Muscle of leg (tissue), 11 donors: Measurements from ENCODE around the gene OR7C1. TPM values are rescaled to one million over a fixed set of nuclear protein-coding genes. Genes with fewer than 3 reads are reported as not detected.
"Not testable (repeated sequence)": the region's sequence is repeated elsewhere in the genome, so short reads cannot be mapped to it uniquely, and the experiment has no call there.

ENCODE experiments used
- DNase-seq: peaks from one replicate; pipeline ENCODE4 v3.0.0; 2013
- H3K27ac ChIP-seq: one replicate; pipeline ENCODE4 v1.5.1; 2013; ENCODE audit warnings: mild to moderate bottlenecking, low read length, control low read depth
- H3K27me3 ChIP-seq: one replicate; pipeline ENCODE4 v1.6.1; 2013; ENCODE audit warnings: low read length; ENCODE audit not compliant: control insufficient read depth, insufficient read depth
- H3K36me3 ChIP-seq: one replicate; pipeline ENCODE4 v1.6.1; 2013; ENCODE audit warnings: low read length; ENCODE audit not compliant: control insufficient read depth, insufficient read depth
- H3K4me1 ChIP-seq: one replicate; pipeline ENCODE4 v1.6.1; 2013; ENCODE audit warnings: low read length; ENCODE audit not compliant: control insufficient read depth, insufficient read depth
- H3K4me3 ChIP-seq: one replicate; pipeline ENCODE4 v1.5.1; 2013; ENCODE audit warnings: low read length, control low read depth
- H3K9me3 ChIP-seq: replicated peaks from 2 replicates; pipeline ENCODE4 v1.6.1; 2013; ENCODE audit warnings: low read depth, low read length; ENCODE audit not compliant: control insufficient read depth
- WGBS: methylation state at CpG from one replicate; pipeline ENCODE4 v1.1.5; 2013; ENCODE audit warnings: missing lambda C conversion rate; ENCODE audit not compliant: insufficient coverage; 5-methylcytosine and 5-hydroxymethylcytosine counted together
- polyA plus RNA-seq, 8 donors: library from polyadenylated mRNA; unstranded; fragments of 120-200 nt; gene quantifications; one replicate each; pipeline versions ENCODE4 v1.2.1 to v1.2.3, GENCODE V29; 2013; ENCODE audit warnings: inconsistent platforms in 1 of 8, low replicate concordance in 1 of 8; ENCODE audit not compliant: insufficient read length in 8 of 8, insufficient read depth in 1 of 8
- total RNA-seq: library from RNA; stranded (reverse); fragments of 120-200 nt; gene quantifications from one replicate; pipeline ENCODE4 v1.2.4, GENCODE V29; 2013

The OR7C1 gene
- total and polyA plus RNA-seq, 9 donors: 0.04 to 0.29 (median 0.15) TPM

DNA sequence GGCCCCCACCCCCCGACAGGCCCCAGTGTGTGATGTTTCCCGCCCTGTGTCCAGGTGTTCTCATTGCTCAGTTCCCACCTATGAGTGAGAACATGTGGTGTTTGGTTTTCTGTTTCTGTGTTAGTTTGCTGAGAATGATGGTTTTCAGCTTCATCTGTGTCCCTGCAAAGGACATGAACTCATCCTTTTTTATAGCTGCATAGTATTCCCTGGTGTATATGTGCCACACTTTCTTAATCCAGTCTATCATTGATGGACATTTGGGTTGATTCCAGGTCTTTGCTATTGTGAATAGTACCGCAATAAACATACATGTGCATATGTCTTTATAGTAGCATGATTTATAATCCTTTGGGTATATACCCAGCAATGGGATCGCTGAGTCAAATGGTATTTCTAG lies 57.3 kb downstream of the OR7C1 start:
- H3K4me1 ChIP-seq: peaks cover 13% of the 10 kb centered on the region
- no CpG with 5 or more reads among the region's 4 CpGs for WGBS
- not testable (repeated sequence) for H3K27me3 ChIP-seq, DNase-seq, H3K9me3 ChIP-seq, H3K27ac ChIP-seq, H3K4me3 ChIP-seq, H3K36me3 ChIP-seq

DNA sequence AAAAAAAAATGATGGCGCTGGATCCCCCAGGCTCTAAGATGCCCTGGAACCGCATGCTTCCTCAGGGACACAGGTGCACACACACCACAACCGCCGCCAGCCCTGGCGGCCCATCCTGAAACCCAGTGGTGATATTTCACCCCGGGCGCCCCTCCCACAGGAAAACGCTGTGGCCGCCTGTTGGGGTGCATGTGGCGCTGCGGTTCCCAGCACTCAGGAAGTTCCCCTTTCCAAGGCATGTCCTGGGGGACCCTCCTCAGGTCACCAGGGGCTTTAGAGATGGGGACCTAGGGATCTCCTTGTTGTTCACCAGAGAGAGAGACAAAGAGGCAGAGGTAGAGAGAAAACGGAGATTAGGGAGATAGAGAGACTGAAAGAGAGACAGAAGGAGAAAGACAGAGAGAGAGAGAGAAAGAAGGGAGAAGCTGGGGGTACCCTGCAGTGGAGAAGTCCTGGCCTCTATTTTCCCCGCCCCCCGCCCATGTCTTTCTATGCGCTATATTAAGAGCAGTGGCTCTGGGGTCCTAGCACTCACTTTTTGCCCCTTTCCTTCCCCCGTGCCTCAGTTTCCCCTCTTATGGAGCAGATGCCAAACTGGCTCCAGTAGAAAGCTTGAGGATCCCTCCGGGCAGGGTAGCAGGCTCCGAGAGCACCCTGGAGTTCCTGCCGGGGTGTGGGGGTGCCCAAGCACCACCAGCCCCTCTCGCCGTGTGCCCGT lies 59.0 kb downstream of the OR7C1 start:
- Histone ChIP-seq H3K4me1 (peaks cover 13% of the 10 kb centered on the region), H3K27me3 (peaks cover 10% of the 10 kb centered on the region), H3K36me3 (no peaks in the 10 kb centered on the region), H3K9me3 (no peaks in the 10 kb centered on the region), H3K4me3 (peak overlapping the region; percentile 36), H3K27ac (no peak overlapping the region)
- no peak for DNase-seq
- 2% methylated on average over 12 of the region's 22 CpGs for WGBS

DNA sequence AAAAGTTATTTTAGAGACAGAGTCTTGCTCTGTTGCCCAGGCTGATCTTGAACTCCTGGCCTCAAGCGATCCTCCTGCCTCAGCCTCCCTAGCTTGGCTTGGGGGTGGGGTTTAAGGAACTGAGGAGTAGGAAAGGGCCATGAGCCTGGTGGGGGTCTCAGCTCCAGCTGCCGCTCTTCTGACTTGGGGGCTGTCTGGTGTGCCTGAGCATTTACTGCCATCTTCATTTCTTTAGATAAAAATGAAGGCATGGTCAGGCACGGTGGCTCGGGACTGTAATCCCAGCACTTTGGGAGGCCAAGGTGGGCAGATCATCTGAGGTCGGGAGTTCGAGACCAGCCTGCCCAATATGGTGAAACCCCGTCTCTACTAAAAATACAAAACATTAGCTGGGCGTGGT lies 59.7 kb downstream of the OR7C1 start:
- 80% methylated on average over 1 of the region's 8 CpGs for WGBS
- not testable (repeated sequence) for H3K36me3 ChIP-seq, DNase-seq, H3K4me3 ChIP-seq, H3K27me3 ChIP-seq, H3K27ac ChIP-seq, H3K9me3 ChIP-seq
- H3K4me1 ChIP-seq: peaks cover 13% of the 10 kb centered on the region

DNA sequence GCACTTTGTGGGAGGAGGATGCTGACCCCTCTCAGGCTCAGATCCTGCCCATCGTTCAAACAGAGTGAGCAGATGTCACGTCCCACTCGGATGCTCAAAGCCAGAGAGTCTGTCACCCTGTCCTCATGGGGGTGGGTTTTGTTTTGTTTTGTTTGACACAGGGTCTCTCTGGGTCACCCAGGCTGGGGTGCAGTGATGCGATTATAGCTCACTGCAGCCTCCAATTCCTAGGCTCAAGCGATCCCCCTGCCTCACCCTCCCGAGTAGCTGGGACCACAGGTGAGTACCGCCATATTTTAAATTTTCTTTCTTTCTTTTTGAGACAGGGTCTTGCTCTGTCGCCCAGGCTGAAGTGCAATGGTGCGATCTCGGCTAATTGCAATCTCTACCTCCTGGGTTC lies 60.6 kb downstream of the OR7C1 start:
- 89% methylated on average over 5 of the region's 10 CpGs for WGBS
- peaks cover 12% of the 10 kb centered on the region for H3K4me1 ChIP-seq
- H3K36me3 ChIP-seq: no peaks in the 10 kb centered on the region
- H3K27me3 ChIP-seq: peaks cover 10% of the 10 kb centered on the region
- no peak overlapping the region for H3K4me3 ChIP-seq
- DNase-seq: no peak
- no peak overlapping the region for H3K27ac ChIP-seq
- H3K9me3 ChIP-seq: no peaks in the 10 kb centered on the region

DNA sequence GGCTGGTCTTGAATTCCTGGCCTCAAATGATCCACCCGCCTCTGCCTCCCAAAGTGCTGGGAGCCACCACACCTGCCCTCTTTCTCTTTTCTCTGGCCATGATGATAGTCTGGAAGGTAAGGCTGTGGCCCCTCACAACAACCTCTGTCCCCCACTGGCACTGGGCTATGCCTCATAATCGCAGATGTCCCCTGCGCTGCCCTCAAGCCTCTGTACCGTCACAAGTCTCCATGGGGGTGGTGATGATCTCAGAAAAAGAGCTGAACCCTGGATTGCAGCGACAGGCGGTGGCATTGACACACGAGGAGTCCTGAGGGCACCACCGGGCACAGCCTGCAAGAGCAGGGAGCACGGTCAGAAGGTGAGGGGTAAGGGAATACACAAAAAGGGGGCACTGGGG lies 61.3 kb downstream of the OR7C1 start:
- peaks cover 11% of the 10 kb centered on the region for H3K4me1 ChIP-seq
- not testable (repeated sequence) for H3K9me3 ChIP-seq, H3K36me3 ChIP-seq, DNase-seq, H3K27ac ChIP-seq, H3K27me3 ChIP-seq, H3K4me3 ChIP-seq
- 70% methylated on average over 4 of the region's 9 CpGs for WGBS

DNA sequence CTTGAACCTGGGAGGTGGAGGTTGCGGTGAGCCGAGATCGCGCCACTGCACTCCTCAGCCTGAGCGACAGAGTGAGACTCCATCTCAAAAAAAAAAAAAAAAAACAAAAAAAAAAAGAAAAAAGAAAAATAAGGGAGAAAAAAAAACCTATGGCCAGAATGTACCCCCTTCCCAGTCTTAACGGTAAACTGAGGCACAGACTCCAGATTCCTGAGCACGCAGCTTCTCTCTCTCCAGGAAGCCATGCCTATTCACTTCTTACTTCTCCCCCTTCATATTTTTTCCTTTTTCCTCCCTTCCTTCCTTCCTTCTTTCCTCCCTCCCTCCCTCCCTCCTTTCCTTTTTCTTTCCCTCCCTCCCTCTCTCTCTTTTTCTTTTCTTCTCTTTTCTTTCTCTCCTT lies 62.0 kb downstream of the OR7C1 start:
- no peaks in the 10 kb centered on the region for H3K9me3 ChIP-seq
- no peak overlapping the region for H3K4me3 ChIP-seq
- no peak for DNase-seq
- H3K4me1 ChIP-seq: peaks cover 11% of the 10 kb centered on the region
- peaks cover 10% of the 10 kb centered on the region for H3K27me3 ChIP-seq
- no peak overlapping the region for H3K27ac ChIP-seq
- no peaks in the 10 kb centered on the region for H3K36me3 ChIP-seq
- WGBS: 94% methylated on average over 2 of the region's 7 CpGs

DNA sequence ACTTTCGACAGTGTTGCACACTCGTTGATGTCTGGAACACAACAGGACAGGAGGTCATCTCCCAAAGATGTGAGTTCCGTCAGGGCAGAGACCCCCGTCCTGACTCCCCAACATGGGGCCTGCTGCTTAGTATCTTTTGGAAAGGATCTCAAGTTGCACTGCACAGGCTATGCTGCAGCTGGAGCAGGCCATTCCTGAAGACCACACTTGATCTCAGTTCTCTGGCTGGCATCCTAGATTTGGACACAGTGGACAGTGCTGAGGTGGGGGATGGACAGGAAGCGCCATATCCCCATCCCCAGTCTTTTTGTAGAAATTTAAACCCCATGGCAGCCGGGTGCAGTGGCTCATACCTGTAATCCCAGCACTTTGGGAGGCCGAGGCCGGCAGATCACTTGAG lies 62.5 kb downstream of the OR7C1 start:
- peaks cover 10% of the 10 kb centered on the region for H3K27me3 ChIP-seq
- H3K27ac ChIP-seq: no peak overlapping the region
- H3K4me3 ChIP-seq: no peak overlapping the region
- peaks cover 11% of the 10 kb centered on the region for H3K4me1 ChIP-seq
- DNase-seq: no peak
- no peaks in the 10 kb centered on the region for H3K36me3 ChIP-seq
- no peaks in the 10 kb centered on the region for H3K9me3 ChIP-seq
- WGBS: 89% methylated on average over 6 of the region's 8 CpGs

DNA sequence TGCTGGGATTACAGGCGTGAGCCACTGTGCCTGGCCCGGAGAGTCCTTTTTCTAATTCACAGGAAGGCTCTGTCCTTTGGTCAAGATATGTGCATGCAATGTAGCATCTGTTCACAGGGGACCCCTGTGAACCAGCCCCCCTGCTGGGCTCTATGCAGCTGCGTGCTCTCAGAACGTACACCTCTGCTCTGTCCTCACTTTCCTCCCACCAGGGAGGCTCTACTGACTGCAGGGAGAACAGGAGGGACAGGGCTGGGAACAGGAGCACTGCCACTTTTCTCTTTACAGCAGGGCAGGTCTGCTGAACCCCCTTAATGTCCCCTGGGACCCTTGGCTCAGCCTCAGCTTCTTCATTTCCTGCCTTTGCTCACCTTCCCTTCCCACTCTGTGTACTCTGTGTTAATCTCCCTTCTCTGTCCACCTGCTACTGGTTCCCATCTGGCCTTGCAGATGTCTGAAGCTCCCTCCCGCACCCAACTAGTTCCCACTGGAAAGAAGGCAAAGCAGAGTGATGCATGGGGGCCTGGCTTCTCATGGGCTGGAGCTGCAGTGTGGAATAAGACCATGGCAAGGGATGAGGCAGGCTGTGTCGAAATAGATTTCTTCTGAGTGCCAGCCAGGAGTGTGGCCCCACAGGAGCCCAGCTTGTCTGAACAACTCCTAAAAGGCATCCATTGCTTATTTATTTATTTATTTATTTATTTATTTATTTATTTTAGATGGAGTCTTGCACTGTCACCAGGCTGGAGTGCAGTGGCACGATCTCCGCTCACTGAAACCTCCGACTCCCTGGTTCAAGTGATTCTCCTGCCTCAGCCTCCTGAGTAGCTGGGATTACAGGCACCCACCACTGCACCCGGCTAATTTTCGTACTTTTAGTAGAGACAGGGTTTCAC lies 63.8 kb downstream of the OR7C1 start:
- H3K27ac ChIP-seq: no peak overlapping the region

DNA sequence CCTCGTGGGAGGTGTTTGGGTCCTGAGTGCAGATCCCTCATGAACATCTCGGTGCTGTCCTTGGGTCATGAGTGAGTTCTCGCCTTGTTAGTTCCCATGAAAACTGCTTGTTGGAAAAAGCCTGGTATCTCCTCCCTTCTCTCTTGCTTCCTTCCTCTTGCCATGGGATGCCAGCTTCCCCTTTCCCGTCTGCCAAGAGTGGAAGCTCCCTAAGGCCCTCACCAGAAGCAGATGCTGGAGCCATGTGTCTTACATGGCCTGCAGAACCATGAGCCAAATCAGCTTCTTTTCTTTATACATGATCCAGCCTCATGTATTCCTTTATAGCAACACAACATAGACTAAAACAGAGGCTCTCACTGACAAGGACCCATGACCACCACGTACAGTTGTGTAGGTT lies 64.8 kb downstream of the OR7C1 start:
- no peak for DNase-seq
- Histone ChIP-seq H3K4me3 (no peak overlapping the region), H3K4me1 (no peaks in the 10 kb centered on the region), H3K36me3 (no peaks in the 10 kb centered on the region), H3K27me3 (no peaks in the 10 kb centered on the region), H3K27ac (no peak overlapping the region), H3K9me3 (no peaks in the 10 kb centered on the region)
- WGBS: 75% methylated on average over 4 of the region's 5 CpGs

More for the DNA sequence above, 63.8 kb downstream of the OR7C1 start:
- peaks cover under 1% of the 10 kb centered on the region for H3K4me1 ChIP-seq
- H3K9me3 ChIP-seq: no peaks in the 10 kb centered on the region
- no peaks in the 10 kb centered on the region for H3K36me3 ChIP-seq
- peaks cover 6% of the 10 kb centered on the region for H3K27me3 ChIP-seq
- H3K4me3 ChIP-seq: no peak overlapping the region
- no peak for DNase-seq
- 93% methylated on average over 6 of the region's 11 CpGs for WGBS

DNA sequence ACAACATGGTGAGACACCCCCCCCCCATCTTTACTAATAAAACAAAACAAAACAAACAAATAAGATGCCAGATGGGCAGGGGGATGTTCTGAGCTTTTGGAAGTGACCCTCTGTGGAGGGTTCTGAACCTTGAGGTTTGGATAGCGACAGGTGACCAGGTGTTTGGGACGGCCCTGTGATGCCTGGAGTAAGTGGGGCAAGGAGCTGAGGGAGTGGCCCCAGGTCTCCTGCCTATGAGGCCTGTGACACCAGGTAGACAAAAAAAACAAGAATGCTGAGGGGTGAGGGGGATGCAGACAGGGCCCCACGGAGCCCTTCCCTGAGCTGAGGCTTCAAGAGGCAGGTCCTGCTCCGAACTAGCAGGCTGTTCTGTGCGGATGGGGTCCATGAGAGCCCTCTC lies 65.8 kb downstream of the OR7C1 start:
- no peak for DNase-seq
- Histone ChIP-seq H3K9me3 (no peaks in the 10 kb centered on the region), H3K36me3 (no peaks in the 10 kb centered on the region), H3K4me1 (no peaks in the 10 kb centered on the region), H3K4me3 (no peak overlapping the region), H3K27me3 (no peaks in the 10 kb centered on the region), H3K27ac (no peak overlapping the region)
- 85% methylated on average over 5 of the region's 5 CpGs for WGBS
